Activated T-helper 17 cell treated with anti-CD3 and anti-CD28 coated beads, Interleukin-2, amount 50 U/mL, for 72 hours (primary cell): ENCODE measurements around the gene AMMECR1. TPM values are rescaled to one million over a fixed set of nuclear protein-coding genes. Genes with fewer than 3 reads are reported as not detected.

ENCODE experiments used
- ATAC-seq: fragments of 150-1000 bp; cut with Tn5 transposase; replicated peaks from 2 replicates; pipeline ENCODE4 v1.10.0; 2021; ENCODE audit warnings: mild to moderate bottlenecking, moderate library complexity
- H3K27ac Mint-ChIP-seq: one replicate; pipeline ENCODE4 v1.8.0; 2022; ENCODE audit warnings: mixed read lengths
- H3K27me3 Mint-ChIP-seq: one replicate; pipeline ENCODE4 v1.8.0; 2022; ENCODE audit warnings: mixed read lengths
- H3K36me3 Mint-ChIP-seq: one replicate; pipeline ENCODE4 v1.8.0; 2022; ENCODE audit warnings: low read depth, mild to moderate bottlenecking, mixed read lengths
- H3K4me1 Mint-ChIP-seq: one replicate; pipeline ENCODE4 v1.8.0; 2022; ENCODE audit warnings: mixed read lengths
- H3K4me3 Mint-ChIP-seq: one replicate; pipeline ENCODE4 v1.8.0; 2022; ENCODE audit warnings: mild to moderate bottlenecking, mixed read lengths
- H3K9me3 Mint-ChIP-seq: one replicate; pipeline ENCODE4 v1.8.0; 2022; ENCODE audit warnings: mixed read lengths
- total RNA-seq, 2 donors: library from RNA; stranded (reverse); gene quantifications; one replicate each; pipeline ENCODE4 v1.2.3, GENCODE V29; 2022

Gene AMMECR1
- total RNA-seq, 2 donors from 2014 or later, result 7.9 to 10.3 TPM

DNA sequence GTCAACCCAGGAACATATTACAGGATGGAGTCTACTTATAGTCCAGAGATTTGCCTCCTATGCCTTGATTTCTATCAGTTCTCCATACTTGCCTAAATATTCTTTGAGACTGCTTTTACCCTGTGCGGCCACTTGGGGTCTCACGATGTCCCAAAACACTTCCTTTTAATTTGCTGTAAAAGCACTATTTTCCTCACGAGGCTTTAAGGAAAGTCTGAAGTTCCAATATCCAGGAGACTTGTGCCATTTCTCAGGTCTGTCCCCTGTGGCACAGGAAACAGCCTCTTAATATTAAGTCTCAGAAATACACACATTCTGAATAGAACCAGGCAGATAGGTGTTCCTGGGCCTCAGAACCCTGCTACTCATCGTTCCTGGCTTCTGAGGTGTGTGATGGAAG, 172.0 kb downstream of the AMMECR1 start:
- Mint-ChIP-seq H3K27ac (no peak overlapping the region), H3K27me3 (no peaks in the 10 kb centered on the region), H3K9me3 (no peaks in the 10 kb centered on the region), H3K36me3 (peaks cover 30% of the 10 kb centered on the region), H3K4me1 (no peaks in the 10 kb centered on the region), H3K4me3 (no peak overlapping the region)
- ATAC-seq, result no peak

DNA sequence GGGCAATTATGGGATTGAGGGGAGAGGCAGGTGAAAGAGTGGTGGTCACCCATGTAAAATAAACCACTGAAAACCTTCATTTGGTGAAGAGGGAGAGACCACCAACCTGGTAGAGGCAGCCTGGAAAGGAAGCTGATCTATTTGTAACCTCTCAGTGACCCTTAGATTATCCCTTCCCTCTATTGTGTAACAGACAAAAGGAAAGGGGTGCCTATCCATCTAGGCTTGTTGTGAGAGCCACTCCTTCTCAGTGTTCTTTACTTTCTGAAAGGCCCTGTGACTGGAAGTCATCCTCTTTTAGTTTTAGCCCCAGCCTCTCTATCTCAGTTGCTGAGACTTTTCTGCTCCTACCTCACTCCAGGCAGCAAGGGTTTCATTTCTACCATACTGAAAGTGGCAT, 172.6 kb downstream of the AMMECR1 start:
- Mint-ChIP-seq H3K27ac (no peak overlapping the region), H3K4me3 (no peak overlapping the region), H3K9me3 (no peaks in the 10 kb centered on the region), H3K36me3 (peaks cover 30% of the 10 kb centered on the region), H3K27me3 (no peaks in the 10 kb centered on the region), H3K4me1 (no peaks in the 10 kb centered on the region)
- ATAC-seq, result no peak

Other genes starting within 250 kb of the AMMECR1 start
- not detected for gene RTL9, start 40.8 kb upstream of the AMMECR1 start, total RNA-seq